Measurements from ENCODE around the gene FGGY. TPM values are rescaled to one million over a fixed set of nuclear protein-coding genes. Genes with fewer than 3 reads are reported as not detected.

The FGGY gene
- total RNA-seq, 1 donor from 2014 or later: 10.4 TPM

DNA sequence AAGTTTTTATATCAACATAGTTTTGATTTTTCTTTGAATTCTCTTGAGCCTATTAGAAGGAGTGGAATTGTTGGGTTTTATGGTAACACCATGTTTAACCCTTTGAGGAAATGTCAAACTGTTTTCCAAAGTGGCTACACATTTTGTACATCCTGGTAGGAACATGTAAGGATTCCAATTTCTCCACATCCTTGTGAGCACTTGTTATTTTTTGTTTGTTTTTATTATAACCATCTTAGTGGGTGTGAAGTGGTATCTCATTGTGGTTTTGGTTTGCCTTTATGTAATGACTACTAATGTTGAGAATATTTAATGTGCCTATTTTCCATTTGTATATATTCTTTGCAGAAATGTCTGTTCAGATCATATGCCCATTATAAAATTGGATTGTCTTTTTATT, 120.5 kb downstream of the FGGY start:
- ATAC-seq: no peak

DNA sequence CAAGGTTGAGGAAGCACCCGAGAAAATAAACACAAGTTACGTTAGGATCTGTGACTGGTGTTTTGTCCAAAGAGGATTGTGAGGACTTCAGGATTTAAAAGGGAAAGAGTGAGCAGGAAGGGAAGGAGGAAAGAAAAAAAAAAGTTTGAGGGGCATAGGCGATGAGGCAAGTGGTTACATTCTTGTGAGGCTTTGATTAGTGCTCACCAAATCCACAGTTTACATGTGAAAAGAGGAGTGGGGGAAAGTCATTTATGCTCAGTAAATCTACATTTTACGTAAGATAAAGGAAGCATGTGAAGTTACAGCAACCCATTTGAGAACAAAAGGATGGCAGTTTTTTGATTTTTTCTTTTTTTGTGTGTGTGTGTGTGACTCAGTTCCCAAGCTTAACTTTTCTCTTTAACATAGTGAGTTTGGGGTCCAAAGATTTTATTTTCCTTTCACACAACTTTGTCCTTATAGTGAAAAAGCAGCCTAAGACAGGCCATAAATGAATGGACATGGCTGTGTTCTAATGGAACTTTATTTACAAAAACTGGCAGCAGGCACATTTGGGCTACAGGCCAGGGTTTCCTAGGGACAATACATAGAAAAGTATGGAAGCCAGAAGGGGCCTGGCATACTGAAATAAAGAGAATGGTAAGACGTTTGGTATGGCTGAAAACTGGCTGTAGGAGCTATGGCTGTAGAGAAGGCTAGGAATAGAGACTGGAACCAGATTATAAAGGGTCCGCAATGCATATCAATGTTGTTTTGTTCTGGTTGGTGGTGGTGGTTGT, 121.7 kb downstream of the FGGY start:
- ATAC-seq: no peak

DNA sequence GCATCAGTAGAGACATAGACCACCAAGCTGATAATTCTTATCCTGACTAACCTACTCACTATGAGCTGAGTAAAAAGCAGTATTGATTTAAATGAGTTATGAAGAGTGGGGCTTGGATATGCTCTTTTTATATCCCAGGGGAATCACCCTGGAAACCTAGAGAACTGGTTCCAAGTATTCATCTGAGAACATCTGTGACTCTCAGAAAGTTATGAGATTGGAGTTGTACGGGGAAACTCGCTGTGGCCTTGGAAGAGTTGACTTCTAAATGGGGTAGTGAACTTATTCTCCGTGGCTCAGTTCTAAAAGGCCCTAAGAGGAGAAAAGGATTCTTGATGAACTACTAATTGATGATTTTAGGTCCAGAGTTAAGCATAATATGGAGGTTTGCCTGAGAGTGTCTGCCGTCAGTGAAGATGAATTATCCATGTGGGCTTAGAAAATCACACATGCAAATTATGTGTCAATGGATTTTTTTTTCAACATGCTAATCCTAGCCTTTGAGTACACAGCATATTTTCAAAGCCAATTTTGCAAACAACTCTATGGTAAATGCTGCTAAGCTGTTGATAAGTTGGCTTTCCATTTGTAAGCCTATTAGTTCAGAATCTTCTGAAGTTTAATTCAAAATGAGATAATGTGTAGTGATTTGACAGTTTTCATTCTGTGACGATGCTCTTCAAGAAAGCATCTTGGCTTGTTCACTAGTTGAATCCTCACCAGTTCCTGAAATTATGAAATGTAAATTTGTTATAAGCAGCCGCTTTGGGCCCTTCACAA, 122.7 kb downstream of the FGGY start:
- ATAC-seq: no peak

DNA sequence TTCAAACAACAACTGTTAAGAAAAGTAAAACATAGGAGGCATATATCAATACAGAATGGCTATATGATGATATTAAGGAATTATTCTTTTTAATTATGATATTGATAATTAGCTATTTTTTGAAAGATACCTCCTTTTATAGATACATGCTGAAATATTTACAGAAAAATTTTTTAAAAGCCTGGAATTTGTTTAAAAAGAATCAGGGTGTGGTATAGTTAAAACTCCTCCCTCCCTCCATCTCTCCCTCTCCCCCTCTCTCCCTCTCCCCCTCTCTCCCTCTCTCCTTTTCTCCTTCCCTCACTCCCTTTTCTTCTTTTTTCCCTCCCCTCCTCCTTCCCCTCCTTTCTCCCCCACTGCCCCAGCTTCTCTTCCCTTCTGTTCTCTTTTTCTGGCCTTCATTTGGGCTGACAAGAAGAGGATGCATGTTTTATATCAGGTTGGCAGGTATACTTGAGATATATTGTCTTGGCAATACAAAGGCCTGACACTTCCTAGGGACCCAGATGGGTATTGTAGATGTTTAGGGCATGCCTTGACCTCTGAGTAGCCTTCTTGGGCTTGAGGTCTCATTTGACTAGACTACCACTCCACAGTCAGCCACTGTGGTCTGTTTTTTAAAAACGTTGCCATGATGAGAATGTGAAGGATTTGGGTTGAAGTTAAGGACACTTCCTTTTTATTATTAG, 124.5 kb downstream of the FGGY start:
- ATAC-seq: no peak

DNA sequence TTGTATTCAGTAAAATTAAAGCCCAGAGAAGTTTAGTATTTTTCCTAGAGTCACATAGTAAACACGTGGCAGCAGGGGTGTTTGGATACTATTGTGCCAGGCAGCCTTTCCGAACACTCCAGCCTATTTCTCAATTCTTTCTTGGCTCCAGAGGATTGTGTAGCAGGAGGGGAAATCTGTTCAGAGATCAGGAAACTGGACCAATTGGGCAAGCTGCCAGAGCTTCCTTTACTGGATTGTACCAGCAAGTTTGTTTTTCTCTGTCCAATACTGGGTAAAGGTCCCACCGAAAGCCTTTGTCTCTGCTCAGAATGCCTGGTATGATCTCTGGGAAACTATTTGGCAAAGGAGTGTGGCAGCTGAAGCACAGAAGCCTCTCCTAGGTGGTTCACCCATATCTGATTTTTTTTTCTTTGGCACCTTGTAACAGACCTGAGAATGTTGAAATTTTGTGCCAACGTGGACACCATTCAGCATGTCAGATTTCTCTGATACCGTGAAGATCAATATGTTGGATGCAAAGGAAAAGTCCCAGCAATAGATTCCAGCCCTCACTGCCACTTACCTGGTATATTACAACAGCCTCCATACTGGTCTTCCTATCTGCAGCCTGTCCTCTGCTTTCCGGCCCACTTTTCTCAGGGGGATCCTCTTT, 126.2 kb downstream of the FGGY start:
- ATAC-seq: peak; percentile 34

DNA sequence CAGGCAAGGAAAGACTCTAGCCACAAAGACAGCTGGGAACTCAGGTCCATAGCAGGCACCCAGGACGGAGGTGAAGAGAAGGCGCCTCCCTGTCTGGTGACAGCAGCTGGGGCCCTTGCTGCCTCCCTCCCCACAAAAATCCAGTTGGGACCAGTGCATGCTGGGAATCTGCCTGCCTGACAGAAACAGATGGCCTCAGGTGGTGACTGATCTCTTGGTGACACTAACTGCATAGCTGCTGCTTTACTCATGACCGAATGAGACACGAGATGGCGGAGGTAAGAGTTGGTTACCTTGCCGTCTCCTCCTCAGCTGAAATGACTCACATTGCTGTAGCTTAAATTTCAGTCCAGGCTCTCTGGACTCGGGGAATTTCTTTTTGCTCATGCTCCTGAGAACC, 130.3 kb downstream of the FGGY start:
- peak; percentile 93 for ATAC-seq

DNA sequence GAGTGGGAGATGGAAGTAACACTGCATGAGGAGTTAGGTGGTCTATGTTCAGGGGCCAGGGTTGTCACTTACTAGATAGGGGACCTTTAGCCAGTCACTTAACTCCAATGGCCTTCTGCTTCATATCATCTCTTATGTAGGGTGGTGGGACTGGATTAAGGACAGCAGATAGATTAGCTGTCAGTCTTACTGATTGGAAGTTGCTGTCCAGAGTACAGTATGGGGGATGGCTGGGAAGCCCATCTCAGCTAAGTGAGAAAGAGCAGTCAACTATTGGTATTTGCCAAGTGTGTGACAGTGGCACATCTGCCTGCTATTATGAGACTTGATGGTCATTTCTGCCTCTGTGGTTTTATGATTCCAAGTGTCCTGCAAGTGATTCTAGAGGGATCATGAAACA, 130.9 kb downstream of the FGGY start:
- ATAC-seq: no peak

DNA sequence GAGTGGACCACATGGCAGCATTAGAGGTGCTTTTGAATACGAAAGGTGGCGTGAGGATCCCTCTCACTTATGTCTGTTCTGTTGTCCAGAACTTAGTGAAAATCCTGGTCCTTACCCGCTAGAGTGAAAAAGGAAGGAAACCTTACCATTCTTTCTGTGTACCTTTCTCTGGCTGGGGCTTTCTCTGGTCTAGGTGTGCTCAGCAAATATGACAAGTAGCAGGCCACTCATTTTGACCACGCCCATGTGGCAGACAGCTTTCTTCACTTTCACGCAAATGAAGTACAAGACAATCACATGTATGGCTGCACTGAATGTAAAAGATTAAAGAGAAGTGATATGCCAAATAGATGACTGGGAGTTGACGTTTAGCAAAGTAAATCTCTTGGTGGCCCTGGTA, 131.9 kb downstream of the FGGY start:
- no peak for ATAC-seq

DNA sequence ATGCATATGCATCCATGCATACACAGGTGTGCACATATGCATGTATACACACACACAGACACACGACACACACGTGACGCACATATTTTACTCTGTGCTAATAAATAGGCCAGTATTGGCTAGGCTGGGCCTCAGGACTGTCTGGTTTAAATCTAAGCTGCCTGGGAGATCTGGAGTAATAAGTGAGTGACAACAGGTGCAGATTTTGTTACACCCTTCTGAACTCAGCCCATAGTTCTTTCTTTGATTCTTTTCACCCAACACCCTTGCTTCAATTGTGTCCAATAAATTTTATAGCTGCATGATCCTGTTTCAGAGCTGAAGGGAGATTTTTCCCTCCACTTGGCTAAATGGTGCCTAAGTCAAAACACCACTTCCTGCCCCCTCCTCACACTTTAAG, 132.8 kb downstream of the FGGY start:
- ATAC-seq: no peak

DNA sequence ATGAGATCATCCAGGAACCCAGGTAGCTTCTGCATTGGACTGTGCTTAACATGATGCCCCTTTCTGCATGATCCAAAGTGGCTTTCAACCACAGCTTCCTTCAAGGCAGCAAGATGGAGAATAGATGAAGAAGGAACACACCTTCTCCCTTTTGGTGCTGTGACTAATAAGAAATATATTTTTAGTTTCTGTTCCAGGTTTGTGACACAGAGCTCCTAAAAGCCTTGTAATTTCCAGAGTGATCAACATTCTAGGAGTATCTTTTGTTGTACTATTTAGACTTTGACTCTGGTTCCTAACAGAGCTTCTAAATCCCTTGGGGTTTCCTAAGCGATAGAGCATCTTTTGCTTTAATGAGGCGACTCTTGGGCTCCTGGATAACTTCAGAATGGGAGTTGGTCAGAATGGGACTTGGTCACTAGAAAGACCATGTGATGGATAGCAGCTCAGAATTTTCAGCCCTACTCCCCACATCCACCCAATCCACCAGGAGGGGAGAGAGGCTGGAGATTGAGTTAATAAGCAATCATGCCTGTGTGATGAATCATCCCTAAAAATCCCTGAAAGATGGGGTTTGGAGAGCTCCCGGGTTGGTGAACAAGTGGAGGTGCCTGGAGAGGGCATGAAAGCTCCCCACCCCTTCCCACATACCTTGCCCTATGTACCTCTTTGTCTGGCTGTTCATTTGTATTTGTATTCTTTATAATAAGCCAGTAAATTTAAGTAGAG, 134.8 kb downstream of the FGGY start:
- no peak for ATAC-seq

DNA sequence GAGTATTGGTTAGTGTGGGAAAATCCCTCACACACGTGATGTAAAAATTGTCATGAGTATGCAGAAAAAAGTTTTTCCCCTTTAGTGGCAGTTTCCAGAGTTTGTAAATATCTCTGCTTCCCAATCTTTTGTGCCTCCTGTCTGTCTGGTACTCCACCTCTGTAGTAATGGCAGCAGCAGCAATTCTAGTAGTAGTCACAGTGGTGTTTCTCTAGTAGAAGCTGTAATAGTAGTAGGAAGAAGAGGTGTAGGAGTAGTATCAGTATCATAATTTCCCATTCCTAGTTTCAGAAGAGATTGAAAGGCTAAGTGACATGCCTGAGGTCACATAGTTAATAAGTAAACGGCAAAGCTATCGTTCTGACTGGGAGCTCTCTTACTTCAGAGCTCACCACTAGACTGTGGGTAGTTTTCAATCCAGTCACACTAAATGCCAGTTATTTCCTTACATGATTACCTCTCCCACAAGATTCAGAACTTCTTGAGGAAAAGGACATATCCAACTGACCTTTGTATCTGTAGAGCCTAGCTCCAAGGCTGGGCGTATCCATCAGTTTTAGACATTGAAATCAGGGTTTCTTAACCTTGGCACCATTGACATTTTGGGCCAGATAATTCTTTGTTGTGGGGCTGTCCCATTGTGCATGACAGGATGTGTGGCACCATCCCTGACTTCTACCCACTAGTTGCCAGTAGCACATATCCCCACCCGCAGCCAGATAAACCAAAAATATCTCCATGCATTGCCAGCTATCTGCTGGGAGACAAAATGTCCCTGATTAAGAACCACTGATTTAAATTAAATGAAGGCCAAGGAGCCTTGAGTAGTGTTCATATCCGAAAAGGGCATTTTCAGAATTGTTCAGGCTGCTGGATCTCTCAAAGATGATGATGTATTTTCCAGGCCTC, 135.9 kb downstream of the FGGY start:
- ATAC-seq: no peak

DNA sequence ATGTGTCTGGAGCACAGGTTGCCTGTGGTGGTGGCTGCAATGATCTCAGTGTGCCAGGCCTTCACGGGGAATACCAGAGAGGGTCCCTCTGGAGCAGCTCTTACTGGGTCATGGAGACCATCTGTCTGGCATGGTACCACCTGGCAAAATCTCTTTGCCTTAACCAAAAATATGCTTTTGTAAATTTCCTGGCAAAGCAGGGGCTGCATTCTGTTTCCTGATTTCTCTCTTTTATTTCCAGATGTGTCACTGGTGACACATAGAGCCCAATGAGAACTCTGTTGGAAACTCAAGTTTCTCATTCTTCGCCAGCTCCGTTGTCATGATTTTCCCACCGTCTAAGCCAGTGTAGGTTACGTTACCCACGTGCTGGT, 136.5 kb downstream of the FGGY start:
- ATAC-seq: no peak

DNA sequence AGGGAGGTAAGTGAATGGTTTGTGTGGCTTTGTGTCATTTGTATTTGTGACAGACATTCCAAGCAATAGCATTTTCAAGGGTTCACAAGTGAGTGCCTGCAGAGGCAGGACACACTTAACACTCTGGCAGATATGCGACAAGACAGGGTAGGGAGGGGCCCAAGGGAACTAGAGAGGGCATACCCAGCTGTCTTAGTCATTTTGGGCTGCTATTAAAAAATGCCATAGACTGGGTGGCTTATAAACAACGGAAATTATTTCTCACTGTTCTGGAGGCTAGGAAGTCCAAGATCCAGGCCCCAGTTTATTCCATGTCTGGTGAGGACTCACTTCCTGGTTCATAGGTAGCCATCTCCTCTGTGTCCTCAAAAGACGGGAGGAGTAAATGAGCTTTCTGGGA, 137.4 kb downstream of the FGGY start:
- peak; percentile 35 for ATAC-seq

DNA sequence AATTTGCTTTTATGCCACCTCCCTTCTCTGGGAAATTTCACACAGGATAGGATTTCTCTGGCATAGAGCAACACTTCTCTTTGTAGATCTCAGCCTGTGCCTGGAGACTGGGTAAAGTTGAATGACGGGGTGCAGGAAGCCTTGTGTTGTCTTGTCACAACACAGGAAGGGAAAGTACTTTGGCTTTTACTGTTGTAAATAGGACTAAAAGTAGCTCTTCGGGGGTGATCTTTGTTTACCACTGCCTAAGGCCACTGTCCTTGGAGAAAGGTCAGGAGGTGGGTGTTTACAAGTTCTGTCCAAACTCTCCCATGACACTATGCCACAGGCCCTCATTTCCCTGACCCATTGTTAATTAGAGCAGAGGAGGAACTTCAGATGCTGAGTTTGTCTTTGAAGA, 139.7 kb downstream of the FGGY start:
- no peak for ATAC-seq

DNA sequence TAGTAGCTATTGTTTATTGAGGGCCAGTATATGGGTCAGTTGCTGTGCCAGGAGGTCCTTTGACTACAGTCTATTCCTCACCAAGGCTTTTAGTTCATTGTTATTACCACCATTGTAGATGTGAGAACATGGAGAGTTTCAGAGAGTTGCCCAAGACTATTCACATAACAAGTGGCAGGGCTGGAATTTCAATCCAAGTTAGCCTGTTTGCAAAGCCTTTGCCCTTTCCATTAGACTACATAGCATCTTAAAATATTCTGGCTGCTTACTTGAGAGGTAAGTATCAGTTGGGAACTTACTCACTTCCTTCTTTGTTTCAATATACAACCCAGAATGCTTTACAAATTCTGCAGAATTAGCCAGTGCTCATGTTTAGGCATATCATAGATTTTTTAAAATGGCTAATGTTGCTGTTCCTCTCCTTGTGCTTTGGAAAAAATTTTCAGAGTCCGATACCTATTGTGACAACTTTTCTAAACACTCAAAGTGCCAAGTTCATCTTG, 141.2 kb downstream of the FGGY start:
- ATAC-seq: no peak

DNA sequence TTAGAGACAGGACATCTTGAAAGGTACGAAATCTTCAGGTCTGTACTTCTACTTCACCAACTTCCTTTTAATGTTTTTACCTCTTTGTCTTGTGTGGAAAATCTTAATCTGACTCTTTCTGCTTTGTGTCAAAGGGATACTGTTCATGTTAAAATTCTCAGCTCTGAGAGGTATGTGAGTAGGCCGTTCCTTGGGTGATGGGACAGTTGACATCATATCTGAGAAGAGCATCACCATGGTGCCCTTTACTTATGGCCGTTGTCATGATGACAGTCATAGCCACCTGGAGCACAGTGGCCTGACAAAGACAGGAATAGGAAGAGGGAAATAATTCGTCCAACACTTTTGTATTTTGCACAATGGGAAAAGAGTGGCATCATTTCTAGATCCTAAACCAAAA, 145.6 kb downstream of the FGGY start:
- ATAC-seq: no peak

DNA sequence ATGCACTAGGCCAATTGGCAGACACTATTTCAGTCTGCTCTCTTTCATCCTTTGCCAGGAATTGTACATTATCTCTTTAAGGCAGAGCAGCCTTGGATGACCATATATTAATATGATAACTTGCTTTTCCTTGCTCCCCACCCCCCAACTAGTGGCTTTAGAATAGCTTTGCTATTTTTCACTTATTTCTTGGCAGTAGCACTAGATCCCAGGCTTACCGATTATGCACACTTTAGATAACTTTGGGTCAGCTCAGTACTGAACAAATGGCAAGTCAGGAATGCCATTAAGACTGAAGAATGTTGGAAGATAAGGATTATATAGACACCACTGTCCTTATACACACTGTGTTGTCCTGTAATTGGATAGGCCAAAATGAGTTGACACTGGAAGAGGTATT, 146.4 kb downstream of the FGGY start:
- no peak for ATAC-seq

DNA sequence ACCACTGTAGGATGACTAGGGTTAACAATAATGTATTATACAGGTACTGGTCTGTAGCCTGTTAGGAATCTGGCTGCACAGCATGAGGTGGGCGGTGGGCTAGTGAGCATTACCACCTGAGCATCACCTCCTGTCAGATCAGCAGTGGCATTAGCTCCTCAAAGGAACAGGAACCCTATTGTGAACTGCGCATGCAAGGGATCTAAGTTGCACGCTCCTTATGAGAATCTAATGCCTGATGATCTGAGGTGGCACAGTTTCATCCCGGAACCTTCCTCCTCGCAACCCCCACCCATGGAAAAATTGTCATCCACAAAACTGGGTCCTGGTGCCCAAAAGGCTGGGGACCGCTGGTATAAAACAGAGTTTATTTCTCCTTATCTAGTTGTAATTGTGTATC, 147.6 kb downstream of the FGGY start:
- no peak for ATAC-seq

DNA sequence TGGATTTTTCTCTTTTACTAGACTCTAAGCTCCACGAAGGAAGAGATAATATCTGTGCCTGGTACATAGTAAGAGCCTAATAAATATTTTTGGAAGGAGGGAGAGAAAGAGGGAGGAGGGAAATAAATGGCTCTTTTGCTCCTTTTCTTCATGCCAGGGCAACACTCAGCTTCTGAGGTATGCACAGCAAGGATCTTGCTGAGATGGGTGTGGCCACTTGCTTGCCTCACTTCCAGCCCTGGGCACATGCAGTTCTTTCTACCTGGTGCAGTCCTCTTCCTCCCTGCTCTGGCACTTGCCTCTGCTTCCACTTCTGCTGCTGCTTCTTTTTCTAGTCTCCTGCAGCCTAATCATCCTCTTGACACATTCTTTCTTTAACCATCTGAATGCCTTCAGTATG, 148.1 kb downstream of the FGGY start:
- peak; percentile 93 for ATAC-seq

DNA sequence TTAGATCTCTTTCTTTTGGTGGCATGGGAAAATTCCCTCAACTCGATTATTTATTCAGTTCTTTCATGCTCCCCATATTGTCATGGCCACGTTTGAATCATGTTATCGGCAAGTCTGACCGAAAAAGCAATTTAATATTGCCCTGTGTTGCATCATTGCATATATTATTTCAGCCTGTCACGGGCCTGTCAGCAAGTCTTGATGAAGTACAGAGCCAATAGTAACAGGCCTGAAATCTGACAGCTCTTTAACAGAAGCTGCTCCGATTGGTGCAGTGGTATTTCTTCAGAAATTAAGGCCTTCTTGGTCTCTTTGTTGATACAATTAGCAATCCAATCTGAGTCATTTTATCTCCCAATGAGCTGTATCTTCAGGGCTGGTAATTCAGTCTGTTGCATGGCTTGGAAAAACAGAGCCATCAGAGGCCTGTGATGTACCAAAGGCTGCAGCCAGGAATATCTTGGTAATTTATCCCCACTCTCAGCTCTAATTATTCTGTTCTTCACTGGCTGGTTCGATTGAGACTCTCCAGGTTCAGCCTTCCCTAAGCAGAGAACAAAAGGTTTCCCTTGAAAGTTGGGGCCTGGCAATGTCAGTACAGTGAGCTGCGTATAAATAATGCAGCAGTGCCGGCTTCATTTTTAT, 149.5 kb downstream of the FGGY start:
- no peak for ATAC-seq

DNA sequence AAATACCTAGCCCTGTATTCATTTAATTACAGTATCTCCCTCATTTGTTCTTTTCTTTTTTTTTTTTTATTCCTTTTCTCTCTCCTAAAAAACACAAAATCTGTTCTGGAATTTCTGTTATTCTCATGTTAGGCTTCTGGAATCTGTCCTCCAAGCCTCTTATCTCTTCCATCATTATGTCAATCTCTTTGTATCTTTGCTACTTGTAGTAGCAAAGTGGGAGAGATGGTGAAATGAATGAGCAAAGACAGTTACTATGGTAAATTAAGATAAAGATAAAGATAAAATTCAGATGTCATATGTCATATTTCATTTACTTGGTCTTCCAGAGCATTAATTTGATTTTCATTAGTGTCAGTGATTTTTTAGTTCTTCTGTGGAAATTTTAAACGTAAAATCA, 155.1 kb downstream of the FGGY start:
- ATAC-seq: no peak

Measured in esophagus mucosa (tissue), 1 donor.